Activated CD8-positive, alpha-beta T cell treated with anti-CD3 and anti-CD28 coated beads for 36 hours (primary cell): ENCODE measurements around the gene LRRC8D. TPM values are rescaled to one million over a fixed set of nuclear protein-coding genes. Genes with fewer than 3 reads are reported as not detected.
A peak's percentile ranks its signal among the peaks of the same experiment; 100 is the strongest.

Experiments
- ATAC-seq: fragments of 200-7000 bp; cut with Tn5 transposase; one replicate; pipeline ENCODE4 v1.10.0; 2021; ENCODE audit warnings: mild to moderate bottlenecking, moderate library complexity
- CTCF ChIA-PET: fragments of 350-600 bp; sonication (Branson Sonifier 250); formaldehyde crosslinking; loops from one replicate; lab custom pipeline; 2021; ENCODE audit warnings: antibody characterized with exemption; lab: Charles Lee
- POLR2A ChIA-PET: fragments of 350-600 bp; sonication (Branson Sonifier 250); formaldehyde crosslinking; loops from one replicate; lab custom pipeline; 2021; ENCODE audit warnings: antibody characterized with exemption; lab: Charles Lee
- DNase-seq: peaks from one replicate; pipeline ENCODE4 v3.0.0-alpha.2; 2020
- H3K27ac Mint-ChIP-seq: one replicate; pipeline ENCODE4 v1.8.0; 2021; ENCODE audit warnings: mild to moderate bottlenecking, mixed read lengths
- H3K27me3 Mint-ChIP-seq: one replicate; pipeline ENCODE4 v1.8.0; 2021; ENCODE audit warnings: mixed read lengths
- H3K36me3 Mint-ChIP-seq: one replicate; pipeline ENCODE4 v1.8.0; 2021; ENCODE audit warnings: low read depth, mixed read lengths
- H3K4me1 Mint-ChIP-seq: one replicate; pipeline ENCODE4 v1.8.0; 2021; ENCODE audit warnings: low read depth, mixed read lengths
- H3K4me3 Mint-ChIP-seq: one replicate; pipeline ENCODE4 v1.8.0; 2021; ENCODE audit warnings: mild to moderate bottlenecking, moderate library complexity, mixed read lengths
- H3K9me3 Mint-ChIP-seq: one replicate; pipeline ENCODE4 v1.8.0; 2021; ENCODE audit warnings: mixed read lengths
- intact Hi-C: fragments of 100-400 bp; cut with micrococcal nuclease; formaldehyde crosslinking; loops from one replicate; pipeline ENCODE4 v1.10.0; 2022
- total RNA-seq, 2 experiments: library from RNA; stranded (reverse); gene quantifications; one replicate each; pipeline ENCODE4 v1.2.3, GENCODE V29; 2021
- TF ChIP-seq, protein P1 (sequence below): fragments of 200-600 bp; IDR thresholded peaks from one replicate; pipeline ENCODE4 v1.8.0; 2022; ENCODE audit warnings: antibody characterized with exemption, mild to moderate bottlenecking

LRRC8D gene
- total RNA-seq, 2 experiments from 2014 or later = 26.3 to 27.5 TPM

GRCh38 chr1:89955311-89956205 is 134.7 kb downstream of the LRRC8D start:
- intact Hi-C loops = no loop called here
- H3K9me3 Mint-ChIP-seq = no peaks in the 10 kb centered on the region
- H3K4me1 Mint-ChIP-seq = peaks cover 35% of the 10 kb centered on the region
- no peak for DNase-seq
- H3K27ac Mint-ChIP-seq = no peak overlapping the region
- TF ChIP-seq, protein P1, sequence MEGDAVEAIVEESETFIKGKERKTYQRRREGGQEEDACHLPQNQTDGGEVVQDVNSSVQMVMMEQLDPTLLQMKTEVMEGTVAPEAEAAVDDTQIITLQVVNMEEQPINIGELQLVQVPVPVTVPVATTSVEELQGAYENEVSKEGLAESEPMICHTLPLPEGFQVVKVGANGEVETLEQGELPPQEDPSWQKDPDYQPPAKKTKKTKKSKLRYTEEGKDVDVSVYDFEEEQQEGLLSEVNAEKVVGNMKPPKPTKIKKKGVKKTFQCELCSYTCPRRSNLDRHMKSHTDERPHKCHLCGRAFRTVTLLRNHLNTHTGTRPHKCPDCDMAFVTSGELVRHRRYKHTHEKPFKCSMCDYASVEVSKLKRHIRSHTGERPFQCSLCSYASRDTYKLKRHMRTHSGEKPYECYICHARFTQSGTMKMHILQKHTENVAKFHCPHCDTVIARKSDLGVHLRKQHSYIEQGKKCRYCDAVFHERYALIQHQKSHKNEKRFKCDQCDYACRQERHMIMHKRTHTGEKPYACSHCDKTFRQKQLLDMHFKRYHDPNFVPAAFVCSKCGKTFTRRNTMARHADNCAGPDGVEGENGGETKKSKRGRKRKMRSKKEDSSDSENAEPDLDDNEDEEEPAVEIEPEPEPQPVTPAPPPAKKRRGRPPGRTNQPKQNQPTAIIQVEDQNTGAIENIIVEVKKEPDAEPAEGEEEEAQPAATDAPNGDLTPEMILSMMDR = no peak
- ChIA-PET CTCF (interaction anchor here (0.9 kb wide), 1 partner anchor 151 kb away, joined by 5 read pairs; no protein-coding TSS in a partner anchor), POLR2A (no interaction called here)
- no peak for ATAC-seq
- no peak overlapping the region for H3K4me3 Mint-ChIP-seq
- H3K27me3 Mint-ChIP-seq = no peaks in the 10 kb centered on the region
- H3K36me3 Mint-ChIP-seq = peaks cover 1% of the 10 kb centered on the region

DNA sequence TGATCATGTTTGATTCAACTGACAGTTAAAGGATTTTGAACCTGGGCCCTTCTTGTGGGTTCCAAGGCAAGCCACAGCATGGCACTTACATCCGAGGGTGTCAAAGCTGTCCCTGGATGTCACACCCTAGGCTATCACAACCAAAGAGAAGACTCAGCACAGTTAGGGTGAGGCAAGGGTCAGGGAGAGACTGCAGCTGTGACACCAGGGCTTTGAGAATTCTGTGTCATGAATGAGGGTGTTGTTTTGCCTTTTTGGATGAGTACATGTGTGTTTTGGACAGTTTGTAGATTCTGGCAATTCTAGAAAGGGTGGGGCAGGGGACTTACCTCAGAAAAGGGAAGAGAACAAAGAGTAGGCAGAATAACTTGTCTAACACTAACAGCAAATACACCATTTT is 136.3 kb downstream of the LRRC8D start:
- H3K27me3 Mint-ChIP-seq = no peaks in the 10 kb centered on the region
- peak; percentile 50 for DNase-seq
- H3K4me3 Mint-ChIP-seq = no peak overlapping the region
- peak overlapping the region; percentile 36 for H3K27ac Mint-ChIP-seq
- ATAC-seq = peak; percentile 85
- no peaks in the 10 kb centered on the region for H3K9me3 Mint-ChIP-seq
- peaks cover 35% of the 10 kb centered on the region for H3K4me1 Mint-ChIP-seq
- intact Hi-C loops = no loop called here
- H3K36me3 Mint-ChIP-seq = peaks cover 1% of the 10 kb centered on the region
- TF ChIP-seq, protein P1 = no peak
- ChIA-PET CTCF (interaction anchor here (0.7 to 1.1 kb wide), 4 partner anchors 20 to 153 kb away, joined by 3 to 7 read pairs (median 4); no protein-coding TSS in a partner anchor), POLR2A (no interaction called here)

GRCh38 chr1:89958851-89959654 is 138.2 kb downstream of the LRRC8D start:
- no peaks in the 10 kb centered on the region for H3K27me3 Mint-ChIP-seq
- ChIA-PET POLR2A (interaction anchor here (0.7 kb wide), 1 partner anchor 116 kb away, joined by 3 read pairs; no protein-coding TSS in a partner anchor), CTCF (interaction anchor here (1.2 kb wide), 1 partner anchor 28 kb away, joined by 3 read pairs; no protein-coding TSS in a partner anchor)
- H3K36me3 Mint-ChIP-seq = peaks cover 1% of the 10 kb centered on the region
- no peaks in the 10 kb centered on the region for H3K9me3 Mint-ChIP-seq
- H3K27ac Mint-ChIP-seq = no peak overlapping the region
- intact Hi-C loops = no loop called here
- H3K4me3 Mint-ChIP-seq = no peak overlapping the region
- DNase-seq (no peak), ATAC-seq (no peak)
- TF ChIP-seq, protein P1 = no peak
- peaks cover 35% of the 10 kb centered on the region for H3K4me1 Mint-ChIP-seq

DNA sequence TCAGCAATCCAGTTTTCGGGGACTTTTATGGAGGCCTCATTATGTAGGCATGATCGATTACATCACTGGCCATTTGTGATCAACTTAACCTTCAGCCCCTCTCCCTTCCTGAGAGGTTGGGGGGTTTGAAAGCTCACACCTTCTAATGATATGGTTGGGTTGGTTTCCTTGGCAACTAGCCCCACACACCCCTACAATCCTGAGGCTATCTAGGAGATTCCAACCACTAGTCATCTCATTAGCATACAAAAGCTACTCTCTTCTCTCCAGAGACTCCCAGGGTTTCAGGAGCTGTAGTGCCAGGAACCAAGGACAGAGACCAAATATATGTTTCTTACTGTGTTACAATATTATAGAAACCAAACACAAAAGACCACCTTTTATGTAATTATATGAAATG is 138.9 kb downstream of the LRRC8D start:
- H3K36me3 Mint-ChIP-seq = peaks cover 1% of the 10 kb centered on the region
- H3K9me3 Mint-ChIP-seq = no peaks in the 10 kb centered on the region
- H3K27ac Mint-ChIP-seq = no peak overlapping the region
- DNase-seq = no peak
- ATAC-seq = no peak
- intact Hi-C loops = no loop called here
- peaks cover 35% of the 10 kb centered on the region for H3K4me1 Mint-ChIP-seq
- no peak overlapping the region for H3K4me3 Mint-ChIP-seq
- CTCF ChIA-PET = interaction anchor here (1.2 kb wide), 1 partner anchor 28 kb away, joined by 3 read pairs; no protein-coding TSS in a partner anchor
- POLR2A ChIA-PET = no interaction called here
- TF ChIP-seq, protein P1 = no peak
- H3K27me3 Mint-ChIP-seq = no peaks in the 10 kb centered on the region
